ENCODE results near the gene ARGFX. TPM values are rescaled to one million over a fixed set of nuclear protein-coding genes. Genes with fewer than 3 reads are reported as not detected.
A peak's percentile ranks its signal among the peaks of the same experiment; 100 is the strongest.

The ARGFX gene
- not detected for total RNA-seq

DNA sequence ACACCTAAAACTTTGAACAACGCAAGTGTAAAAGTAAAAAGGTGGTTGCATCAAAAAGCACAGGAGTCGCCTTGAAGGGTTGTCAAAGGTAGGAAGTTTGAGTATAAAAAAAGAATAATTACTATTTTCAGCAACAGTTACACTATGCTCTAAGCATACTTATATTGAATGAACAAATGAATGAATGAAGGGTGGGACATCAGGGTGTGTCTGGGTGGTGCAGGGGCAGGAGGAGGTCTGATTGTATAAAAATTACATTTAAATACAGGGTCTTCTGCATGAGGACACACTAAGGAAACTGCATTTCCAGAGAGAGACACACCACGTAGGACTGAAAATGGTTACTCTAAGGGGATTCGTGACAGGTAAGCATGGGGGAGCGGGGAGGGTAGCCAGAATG, at the start of gene ARGFX:
TSS of gene ARGFX (plus strand) at position 301 of the 400 bp plus-strand sequence. CDS start 2,765 bp downstream, outside the sequence.
- Histone ChIP-seq H3K4me3 (ENCODE audit: low read length) (no peak within 1 kb of the TSS), H3K9me3 (ENCODE audit: low read depth, low read length) (no peaks in the 10 kb centered on the region), H3K4me1 (ENCODE audit: insufficient read depth, low read length) (no peaks in the 10 kb centered on the region), H3K27me3 (ENCODE audit: insufficient read depth, low read length) (no peaks in the 10 kb centered on the region)

DNA sequence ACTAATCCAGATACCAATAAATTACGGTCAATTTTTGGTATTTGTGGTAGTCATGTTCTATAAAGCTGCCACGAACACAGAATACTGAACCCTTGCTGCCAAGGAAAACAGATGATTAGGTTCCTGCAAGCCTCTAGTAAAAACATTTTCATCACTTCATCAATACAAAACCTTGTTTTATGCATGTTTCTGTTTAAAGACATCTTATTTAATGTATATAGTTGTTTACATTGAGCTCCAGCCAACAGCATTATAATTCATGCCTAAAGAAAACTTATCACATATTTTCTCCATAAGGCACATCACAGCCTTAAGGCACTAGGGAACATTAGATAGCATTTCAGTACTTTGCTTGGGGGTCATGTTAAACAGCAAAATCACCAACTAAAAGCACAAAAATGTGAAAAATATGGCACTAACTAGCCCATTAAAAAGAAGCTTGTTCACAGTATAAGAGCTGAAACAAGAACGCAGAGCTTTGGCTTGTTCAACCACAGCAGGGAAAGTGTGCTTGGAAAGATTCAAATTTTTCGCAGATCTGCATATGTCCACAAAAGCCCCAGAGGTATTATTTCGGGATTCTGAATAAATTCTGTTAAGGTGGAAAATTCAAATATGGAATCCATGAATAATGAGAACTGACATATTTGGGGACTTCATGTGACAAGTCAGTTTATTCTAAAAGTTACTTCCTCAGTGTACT, 49.6 kb upstream of the ARGFX start:
- Histone ChIP-seq H3K9me3 (ENCODE audit: low read depth, low read length) (no peaks in the 10 kb centered on the region), H3K4me1 (ENCODE audit: insufficient read depth, low read length) (no peaks in the 10 kb centered on the region)

DNA sequence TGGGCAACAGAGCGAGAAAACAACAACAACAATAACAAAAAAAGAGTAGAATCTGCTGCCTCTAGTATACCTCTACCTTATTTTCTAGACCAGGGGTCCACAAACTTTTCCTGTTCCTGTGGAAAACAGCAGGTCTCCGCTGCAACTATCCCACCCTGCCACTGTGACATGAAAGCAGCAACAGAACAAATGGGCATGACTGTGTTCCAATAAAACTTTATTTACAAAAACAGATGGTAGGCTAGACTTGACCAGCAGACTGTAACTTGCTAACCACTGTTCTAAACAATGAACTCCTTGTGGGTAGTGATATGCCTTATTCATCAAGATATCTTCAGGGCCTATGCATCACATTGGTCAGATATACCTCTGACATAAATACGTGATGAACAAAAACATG, 47.2 kb upstream of the ARGFX start:
- Histone ChIP-seq H3K4me1 (ENCODE audit: insufficient read depth, low read length) (no peaks in the 10 kb centered on the region), H3K27me3 (ENCODE audit: insufficient read depth, low read length) (no peaks in the 10 kb centered on the region), H3K9me3 (ENCODE audit: low read depth, low read length) (no peaks in the 10 kb centered on the region), H3K4me3 (ENCODE audit: low read length) (no peak overlapping the region)

More for the DNA sequence above, 49.6 kb upstream of the ARGFX start:
- H3K4me3 ChIP-seq (ENCODE audit: low read length), result no peak overlapping the region
- no peaks in the 10 kb centered on the region for H3K27me3 ChIP-seq (ENCODE audit: insufficient read depth, low read length)

DNA sequence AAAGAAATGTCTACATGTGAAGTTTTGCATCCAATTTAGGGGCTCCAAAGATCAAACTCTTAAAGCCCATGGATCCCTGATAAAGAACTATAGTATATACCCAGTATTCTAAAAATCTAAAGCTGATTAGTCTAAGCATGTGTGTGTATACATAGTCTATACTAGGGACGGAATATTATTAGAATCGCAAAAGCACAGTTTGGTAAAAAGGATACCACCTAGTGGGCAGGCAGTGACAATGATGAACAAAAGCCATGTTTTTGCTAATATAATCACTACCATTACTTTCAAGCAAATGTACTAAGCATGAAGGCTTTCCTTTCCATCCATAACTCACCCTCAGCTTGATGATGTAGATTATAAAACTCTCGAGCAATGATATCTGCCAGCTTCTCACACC, 38.4 kb upstream of the ARGFX start:
- H3K9me3 ChIP-seq (ENCODE audit: low read depth, low read length), result no peaks in the 10 kb centered on the region

DNA sequence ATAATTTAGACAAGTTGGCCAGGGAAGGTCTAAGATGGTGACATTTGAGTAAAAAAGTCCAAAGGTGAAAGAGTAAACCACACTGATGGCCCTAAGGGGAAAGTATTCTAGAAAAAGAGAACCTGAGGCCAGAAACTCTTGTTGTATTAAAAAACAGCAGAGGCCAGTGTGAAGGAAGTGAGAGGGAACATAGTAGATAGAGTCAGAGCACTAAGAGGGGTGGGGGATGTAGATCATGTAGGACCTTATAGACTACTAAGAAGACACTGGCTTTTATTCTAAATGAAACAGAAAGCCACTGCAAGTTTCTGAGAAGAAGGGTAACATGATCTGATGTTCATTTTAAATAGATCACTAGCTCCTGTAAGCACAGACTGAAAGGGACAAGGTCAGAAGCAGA, 36.5 kb upstream of the ARGFX start:
- no peaks in the 10 kb centered on the region for H3K4me1 ChIP-seq (ENCODE audit: insufficient read depth, low read length)
- H3K9me3 ChIP-seq (ENCODE audit: low read depth, low read length), result no peaks in the 10 kb centered on the region
- no peak overlapping the region for H3K4me3 ChIP-seq (ENCODE audit: low read length)
- no peaks in the 10 kb centered on the region for H3K27me3 ChIP-seq (ENCODE audit: insufficient read depth, low read length)

More for the DNA sequence above, 38.4 kb upstream of the ARGFX start:
- H3K4me1 ChIP-seq (ENCODE audit: insufficient read depth, low read length), result no peaks in the 10 kb centered on the region
- H3K4me3 ChIP-seq (ENCODE audit: low read length), result no peak overlapping the region
- no peaks in the 10 kb centered on the region for H3K27me3 ChIP-seq (ENCODE audit: insufficient read depth, low read length)

DNA sequence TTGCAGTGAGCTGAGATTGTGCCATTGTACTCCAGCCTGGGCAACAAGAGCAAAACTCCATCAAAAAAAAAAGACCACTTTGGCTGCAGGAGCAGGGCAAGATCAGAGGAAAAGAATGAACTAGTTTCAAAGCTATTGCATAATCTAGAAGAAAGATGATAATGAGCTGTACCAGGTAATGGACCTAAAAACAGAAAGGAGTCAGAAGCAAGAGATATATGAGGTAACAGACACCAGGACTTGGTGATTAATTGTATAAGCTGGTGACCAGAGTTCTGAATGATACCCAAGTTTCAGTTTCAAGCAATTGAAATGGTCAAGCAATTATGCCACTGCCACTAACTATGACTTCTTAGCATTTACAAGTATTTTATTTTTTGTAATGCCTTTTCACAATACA, 24.8 kb upstream of the ARGFX start:
- no peaks in the 10 kb centered on the region for H3K9me3 ChIP-seq (ENCODE audit: low read depth, low read length)

DNA sequence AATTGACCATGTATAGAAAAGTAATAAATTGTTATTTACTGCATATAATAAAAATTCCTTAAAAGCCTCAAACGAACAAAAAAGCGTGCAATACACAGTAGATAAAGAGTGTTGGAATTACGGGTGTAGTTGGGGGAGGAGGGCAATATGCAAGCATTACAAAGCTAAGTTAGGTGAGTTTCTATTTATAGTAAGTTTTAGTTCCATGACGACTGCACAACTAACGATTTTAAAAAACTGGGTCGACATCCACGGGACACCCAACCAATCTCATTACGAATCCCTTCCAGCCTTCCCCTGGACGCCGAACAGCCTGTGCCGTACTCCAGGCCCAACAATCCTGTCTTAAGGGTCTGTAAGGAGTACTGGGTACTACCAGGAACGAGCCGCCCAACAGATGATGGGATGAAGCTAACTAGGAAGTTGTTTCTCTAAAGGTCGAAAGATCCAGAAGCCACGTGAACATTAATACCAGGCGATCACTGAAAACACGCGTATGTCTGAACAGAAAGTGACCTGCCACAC, 22.6 kb upstream of the ARGFX start:
- Histone ChIP-seq H3K9me3 (ENCODE audit: low read depth, low read length) (no peaks in the 10 kb centered on the region), H3K4me3 (ENCODE audit: low read length) (peak overlapping the region; percentile 57), H3K27me3 (ENCODE audit: insufficient read depth, low read length) (no peaks in the 10 kb centered on the region), H3K4me1 (ENCODE audit: insufficient read depth, low read length) (peaks cover 30% of the 10 kb centered on the region)

More for the DNA sequence above, 24.8 kb upstream of the ARGFX start:
- Histone ChIP-seq H3K4me1 (ENCODE audit: insufficient read depth, low read length) (peaks cover 16% of the 10 kb centered on the region), H3K27me3 (ENCODE audit: insufficient read depth, low read length) (no peaks in the 10 kb centered on the region), H3K4me3 (ENCODE audit: low read length) (no peak overlapping the region)

DNA sequence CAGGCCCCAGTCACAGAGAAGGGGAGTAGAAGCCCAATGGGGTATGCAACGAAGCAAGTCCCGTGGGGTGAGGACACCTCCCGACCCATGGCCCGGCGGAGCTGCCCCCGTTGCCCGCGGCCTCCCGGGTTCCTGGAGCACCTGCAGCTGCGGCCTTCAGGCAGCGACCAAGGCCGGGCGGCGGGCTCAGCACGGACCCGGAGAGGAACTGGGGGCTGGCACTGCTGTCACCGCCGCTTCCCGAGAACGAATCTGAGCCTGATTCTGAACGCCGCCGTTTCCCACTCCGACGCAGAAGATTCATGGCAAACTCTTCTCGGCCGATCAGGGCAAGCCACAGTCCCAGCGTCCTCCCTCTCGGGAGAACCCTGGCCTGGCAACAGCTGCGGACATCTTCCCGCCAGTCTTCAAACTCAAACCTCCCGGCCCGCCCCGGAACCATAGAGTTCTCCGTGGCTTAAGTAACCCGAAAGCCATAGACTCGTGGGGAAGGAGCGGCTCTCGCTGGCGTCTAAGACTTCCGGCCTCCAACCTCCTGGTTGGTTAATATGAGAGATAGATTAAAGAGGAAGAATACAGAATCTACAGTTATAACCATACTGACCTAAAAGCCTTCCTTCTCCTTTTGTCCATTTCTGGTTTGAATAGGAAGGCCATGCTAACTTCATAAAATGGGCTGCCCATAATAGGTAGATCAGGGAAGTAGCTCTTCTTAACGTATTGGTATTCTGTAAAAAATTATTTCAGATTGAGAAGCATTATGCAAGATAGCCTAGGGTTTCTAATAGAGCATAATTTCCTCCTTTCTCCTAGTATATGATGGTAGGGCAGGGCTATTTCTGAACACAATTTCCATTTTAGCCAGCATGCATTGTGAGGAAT, 21.9 kb upstream of the ARGFX start, which contains the start of gene POLQ:
TSS of gene POLQ (minus strand) at position 415 of the 882 bp plus-strand sequence. CDS start at position 304, 111 bp downstream.
- H3K4me3 ChIP-seq (ENCODE audit: low read length), result peak within 1 kb of the TSS; percentile 57
- H3K27me3 ChIP-seq (ENCODE audit: insufficient read depth, low read length), result no peaks in the 10 kb centered on the region
- peaks cover 30% of the 10 kb centered on the region for H3K4me1 ChIP-seq (ENCODE audit: insufficient read depth, low read length)
- H3K9me3 ChIP-seq (ENCODE audit: low read depth, low read length), result no peaks in the 10 kb centered on the region

DNA sequence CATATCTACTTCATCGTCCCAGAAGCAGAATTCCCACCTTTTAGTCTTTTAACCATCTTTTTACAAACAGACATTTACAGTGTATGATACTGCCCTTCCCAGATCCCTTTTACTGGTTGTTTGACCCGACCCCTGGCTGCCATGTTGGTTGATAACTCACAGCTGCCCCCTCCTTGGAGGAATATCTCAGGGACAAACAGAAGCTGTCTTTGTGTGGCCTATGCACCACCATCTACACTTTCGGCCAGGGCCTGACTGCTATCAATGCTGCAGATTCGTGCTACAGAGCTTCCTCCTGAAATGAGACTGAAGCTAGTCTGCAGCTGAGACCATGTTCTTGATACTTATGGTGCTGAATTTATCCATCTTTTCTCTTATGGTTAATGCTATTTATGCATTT, 15.4 kb upstream of the ARGFX start:
- H3K27me3 ChIP-seq (ENCODE audit: insufficient read depth, low read length), result no peaks in the 10 kb centered on the region
- no peak overlapping the region for H3K4me3 ChIP-seq (ENCODE audit: low read length)
- no peaks in the 10 kb centered on the region for H3K9me3 ChIP-seq (ENCODE audit: low read depth, low read length)
- peaks cover 14% of the 10 kb centered on the region for H3K4me1 ChIP-seq (ENCODE audit: insufficient read depth, low read length)

DNA sequence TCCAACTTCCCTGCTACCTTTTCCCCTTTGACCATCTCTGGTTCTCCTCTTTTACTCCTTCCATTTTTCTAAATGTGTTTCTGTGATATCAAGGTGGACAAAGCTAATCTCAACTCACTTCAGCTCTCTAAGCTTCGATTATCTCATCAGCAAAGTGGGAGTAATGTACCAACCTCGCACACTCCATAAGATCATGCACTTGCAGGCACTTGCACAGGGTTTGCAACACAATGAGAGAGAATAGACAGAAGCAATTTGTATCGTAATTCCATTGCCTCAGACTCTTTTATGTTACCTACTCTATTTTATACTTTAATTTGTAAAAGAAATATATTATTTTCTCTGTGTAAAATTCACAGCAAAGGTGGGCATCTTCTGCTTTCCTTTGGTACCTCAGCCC, 15.0 kb upstream of the ARGFX start:
- Histone ChIP-seq H3K4me3 (ENCODE audit: low read length) (no peak overlapping the region), H3K4me1 (ENCODE audit: insufficient read depth, low read length) (peaks cover 14% of the 10 kb centered on the region), H3K27me3 (ENCODE audit: insufficient read depth, low read length) (no peaks in the 10 kb centered on the region), H3K9me3 (ENCODE audit: low read depth, low read length) (no peaks in the 10 kb centered on the region)

DNA sequence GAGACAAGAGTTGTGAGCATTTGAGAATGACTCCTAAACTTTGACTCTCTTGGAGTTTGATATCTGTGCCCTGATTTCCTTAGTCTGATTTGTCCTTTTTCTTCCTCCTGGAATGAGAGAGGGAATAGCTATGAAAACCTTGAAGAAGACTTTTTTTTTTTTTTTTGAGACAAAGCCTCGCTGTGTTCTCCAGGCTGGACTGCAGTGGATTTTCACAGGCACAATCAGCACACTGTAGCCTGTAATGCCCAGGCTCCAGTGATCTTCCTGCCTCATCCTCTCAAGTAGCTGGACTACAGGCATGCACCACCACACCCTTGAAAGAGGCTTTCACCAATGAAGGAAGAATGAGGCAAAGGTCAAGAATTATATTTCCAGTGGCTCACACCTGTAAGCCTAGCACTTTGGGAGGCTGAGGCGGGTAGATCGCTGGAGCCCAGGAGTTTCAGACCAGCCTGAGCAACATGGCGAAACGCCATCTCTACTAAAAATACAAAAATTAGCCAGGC, 10.3 kb upstream of the ARGFX start:
- Histone ChIP-seq H3K4me3 (ENCODE audit: low read length) (no peak overlapping the region), H3K27me3 (ENCODE audit: insufficient read depth, low read length) (no peaks in the 10 kb centered on the region), H3K4me1 (ENCODE audit: insufficient read depth, low read length) (no peaks in the 10 kb centered on the region), H3K9me3 (ENCODE audit: low read depth, low read length) (no peaks in the 10 kb centered on the region)

DNA sequence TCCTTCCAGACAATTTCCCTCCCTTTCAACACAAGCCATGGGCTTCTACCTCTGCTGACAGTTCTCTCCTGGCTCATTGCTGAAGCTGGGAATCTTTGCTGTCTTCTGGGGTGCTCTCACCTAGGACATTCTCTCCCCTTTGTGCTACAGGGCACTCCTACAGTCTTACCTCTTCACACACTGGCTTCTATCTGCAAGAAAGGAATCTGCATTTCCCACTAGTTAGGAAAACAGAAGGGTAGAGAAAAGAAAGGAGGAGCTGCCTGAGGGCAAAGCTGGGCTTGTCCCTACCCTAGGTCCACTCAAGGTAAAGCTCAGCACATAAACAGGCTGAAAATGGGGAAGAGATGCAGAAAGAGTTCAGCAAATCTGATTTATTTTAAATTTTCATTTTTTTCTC, 5.6 kb upstream of the ARGFX start:
- H3K9me3 ChIP-seq (ENCODE audit: low read depth, low read length), result no peaks in the 10 kb centered on the region
- no peaks in the 10 kb centered on the region for H3K27me3 ChIP-seq (ENCODE audit: insufficient read depth, low read length)
- H3K4me3 ChIP-seq (ENCODE audit: low read length), result no peak overlapping the region
- no peaks in the 10 kb centered on the region for H3K4me1 ChIP-seq (ENCODE audit: insufficient read depth, low read length)

DNA sequence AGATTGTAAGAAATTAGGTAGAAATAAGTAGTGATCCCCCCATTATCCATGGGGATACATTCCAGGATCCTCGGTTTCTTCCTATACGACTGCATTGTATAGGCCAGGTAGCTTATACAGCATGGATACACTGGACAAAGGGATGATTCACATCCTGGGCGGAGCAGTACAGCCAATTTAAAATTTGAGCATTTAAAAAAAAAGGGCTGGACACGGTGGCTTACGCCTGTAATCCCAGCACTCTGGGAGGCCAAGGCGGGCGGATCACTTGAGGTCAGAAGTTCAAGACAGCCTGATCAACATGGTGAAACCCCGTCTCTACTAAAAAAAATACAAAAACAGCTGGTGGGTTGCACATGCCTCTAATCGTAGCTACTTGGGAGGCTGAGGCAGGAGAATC, 976 bp upstream of the ARGFX start:
- Histone ChIP-seq H3K27me3 (ENCODE audit: insufficient read depth, low read length) (no peaks in the 10 kb centered on the region), H3K4me1 (ENCODE audit: insufficient read depth, low read length) (no peaks in the 10 kb centered on the region), H3K9me3 (ENCODE audit: low read depth, low read length) (no peaks in the 10 kb centered on the region), H3K4me3 (ENCODE audit: low read length) (no peak overlapping the region)

DNA sequence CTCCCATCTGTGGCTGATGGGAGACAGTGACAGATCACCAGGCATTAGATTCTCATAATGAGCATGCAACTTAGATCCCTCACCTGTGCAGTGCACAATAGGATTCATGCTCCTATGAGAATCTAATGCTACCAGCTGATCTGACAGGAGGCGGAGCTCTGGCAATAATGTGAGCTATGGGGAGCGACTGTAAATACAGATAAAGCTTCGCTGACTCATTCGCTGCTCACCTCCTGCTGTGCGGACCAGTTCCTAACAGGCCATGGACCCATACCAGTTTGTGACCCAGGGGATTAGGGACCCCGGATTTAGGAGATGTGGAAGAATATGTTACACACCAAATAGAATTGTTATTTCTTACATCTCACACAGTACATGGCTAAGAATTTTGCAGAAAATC, 6.7 kb downstream of the ARGFX start:
- Histone ChIP-seq H3K9me3 (ENCODE audit: low read depth, low read length) (no peaks in the 10 kb centered on the region), H3K4me1 (ENCODE audit: insufficient read depth, low read length) (no peaks in the 10 kb centered on the region), H3K27me3 (ENCODE audit: insufficient read depth, low read length) (no peaks in the 10 kb centered on the region), H3K4me3 (ENCODE audit: low read length) (no peak overlapping the region)

DNA sequence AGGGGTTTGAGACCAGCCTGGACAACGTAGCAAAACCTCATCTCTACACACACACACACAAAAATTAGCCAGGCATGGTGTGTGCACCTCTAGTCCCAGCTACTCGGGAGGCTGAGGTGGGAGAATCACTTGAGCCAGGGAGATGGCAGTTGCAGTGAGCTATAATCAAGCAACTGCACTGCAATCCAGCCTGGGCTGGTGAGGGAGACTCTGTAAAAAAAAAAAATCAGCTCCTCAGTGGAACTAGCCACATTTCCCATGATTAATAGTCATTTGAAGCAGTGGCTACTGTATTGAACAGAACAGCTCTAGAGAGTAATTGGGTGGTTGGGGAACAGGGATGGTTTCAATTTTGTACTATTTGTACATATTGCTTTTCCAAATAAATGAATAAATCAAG, 13.9 kb downstream of the ARGFX start:
- Histone ChIP-seq H3K9me3 (ENCODE audit: low read depth, low read length) (no peaks in the 10 kb centered on the region), H3K4me3 (ENCODE audit: low read length) (no peak overlapping the region), H3K27me3 (ENCODE audit: insufficient read depth, low read length) (peaks cover 3% of the 10 kb centered on the region), H3K4me1 (ENCODE audit: insufficient read depth, low read length) (no peaks in the 10 kb centered on the region)

All from mononuclear cell (primary cell).